HTR-8/SVneo (cell line): ENCODE measurements around the gene MGRN1.
"Not testable (repeated sequence)": the region's sequence is repeated elsewhere in the genome, so short reads cannot be mapped to it uniquely, and the experiment has no call there.

ENCODE experiments used
- DNase-seq: peaks from one replicate; pipeline ENCODE4 v3.0.0; 2011; ENCODE audit warnings: low spot score, mixed read lengths; ENCODE audit not compliant: insufficient read length
- FAIRE-seq: peaks from 2 replicates; lab custom pipeline; 2011; peaks lifted over from hg19 to GRCh38; lab: Jason Lieb, UNC

The MGRN1 gene

GRCh38 chr16:4714996-4715395 lies 90.4 kb downstream of the MGRN1 start:
- FAIRE-seq, result no peak
- DNase-seq, result no peak

- FAIRE-seq, result no peak
- DNase-seq, result no peak
These were observed 93.8 kb downstream of the MGRN1 start for GRCh38 chr16:4718466-4718865.

GRCh38 chr16:4723071-4723767 lies 98.6 kb downstream of the MGRN1 start:
- DNase-seq (no peak), FAIRE-seq (no peak)

GRCh38 chr16:4724661-4725270 lies 100.1 kb downstream of the MGRN1 start:
- FAIRE-seq (no peak), DNase-seq (no peak)

GRCh38 chr16:4726616-4727015 lies 102.0 kb downstream of the MGRN1 start:
- no peak for FAIRE-seq
- DNase-seq, result no peak

- DNase-seq (no peak), FAIRE-seq (no peak)
These were observed 104.0 kb downstream of the MGRN1 start for GRCh38 chr16:4728676-4729075.

GRCh38 chr16:4729876-4730275 lies 105.2 kb downstream of the MGRN1 start:
- FAIRE-seq (no peak), DNase-seq (no peak)

GRCh38 chr16:4733211-4733742 lies 108.7 kb downstream of the MGRN1 start:
- FAIRE-seq (no peak), DNase-seq (no peak)

- peak; percentile 22 for DNase-seq
- FAIRE-seq, result no peak
These were observed 109.1 kb downstream of the MGRN1 start for GRCh38 chr16:4733747-4734062.

GRCh38 chr16:4734063-4734729 lies 109.6 kb downstream of the MGRN1 start, which contains the start of the genes ANKS3 and DNAAF8:
Gene ANKS3, minus strand, starts transcription at chr16:4734271. Its CDS starts 4,122 bp downstream, at chr16:4730149.
Gene DNAAF8, plus strand, starts transcription at chr16:4734537. Its CDS starts 1,978 bp downstream, at chr16:4736515.
- FAIRE-seq (peak; percentile 95), DNase-seq (peak; percentile 97)

GRCh38 chr16:4734730-4735535 lies 110.3 kb downstream of the MGRN1 start:
- DNase-seq (peak; percentile 90), FAIRE-seq (no peak)

GRCh38 chr16:4736546-4736945 lies 111.9 kb downstream of the MGRN1 start:
- DNase-seq (no peak), FAIRE-seq (no peak)

- DNase-seq, result no peak
- no peak for FAIRE-seq
These were observed 112.9 kb downstream of the MGRN1 start for GRCh38 chr16:4737545-4737944.

GRCh38 chr16:4738370-4738769 lies 113.7 kb downstream of the MGRN1 start:
- not testable (repeated sequence) for DNase-seq, FAIRE-seq
